GM19397 (cell line): ENCODE measurements around the gene TRIM44.
"Not testable (repeated sequence)": the region's sequence is repeated elsewhere in the genome, so short reads cannot be mapped to it uniquely, and the experiment has no call there.

Experiments
- ATAC-seq: cut with Tn5 transposase; IDR thresholded peaks from one replicate; pipeline ENCODE4 v1.9.1; 2021; ENCODE audit warnings: mild to moderate bottlenecking, moderate library complexity; ENCODE audit not compliant: unreplicated experiment

Gene TRIM44

GRCh38 chr11:35632301-35632700 lies 30.3 kb upstream of the TRIM44 start:
- ATAC-seq = no peak

GRCh38 chr11:35633827-35634423 lies 28.6 kb upstream of the TRIM44 start:
- no peak for ATAC-seq

DNA sequence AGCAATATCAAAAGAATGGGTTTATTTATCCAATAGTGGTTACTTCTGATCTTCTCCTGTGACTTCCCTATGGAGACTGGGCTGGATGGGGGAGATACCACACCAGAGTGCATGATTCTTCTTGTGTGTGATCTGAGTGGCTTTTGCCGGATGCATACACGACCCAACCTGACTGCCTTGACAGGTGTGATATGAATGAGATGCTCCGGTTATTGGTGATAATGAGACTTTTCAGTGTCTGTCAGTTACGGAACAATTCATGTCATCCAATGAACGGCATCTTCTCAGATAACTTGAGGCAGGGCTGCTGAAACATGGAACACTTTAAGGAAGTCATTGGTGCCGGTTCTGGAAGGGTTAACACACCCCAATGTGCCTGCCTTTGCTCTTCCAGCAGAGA lies 26.6 kb upstream of the TRIM44 start:
- ATAC-seq = no peak

DNA sequence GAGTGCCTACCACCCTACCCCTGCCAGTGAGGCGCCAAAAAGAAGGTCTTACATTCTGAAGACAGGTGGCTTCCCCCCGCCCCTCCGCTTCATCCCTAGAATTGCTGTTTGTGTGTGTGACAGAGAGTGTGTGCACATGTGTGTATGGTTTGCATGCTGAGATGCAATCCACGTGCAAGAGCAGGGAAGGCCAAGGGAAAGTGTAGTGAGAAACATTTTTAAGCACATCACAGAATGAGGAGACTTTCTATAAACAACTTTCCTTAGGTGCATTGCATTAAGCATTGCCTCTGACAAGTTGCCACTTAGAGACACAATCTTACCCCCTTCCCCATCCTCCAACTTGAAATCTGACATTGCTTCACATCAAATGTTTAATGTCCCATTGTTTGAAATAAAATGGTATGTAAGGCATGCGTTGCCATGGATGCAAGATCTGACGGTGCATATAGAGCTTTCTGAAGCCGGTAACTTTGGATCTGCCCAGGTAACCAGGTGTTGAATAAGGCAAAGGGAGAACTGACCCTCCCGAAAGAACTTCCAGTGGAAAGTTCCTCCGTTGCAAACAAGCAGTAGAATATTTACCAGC lies 22.9 kb upstream of the TRIM44 start:
- ATAC-seq = no peak

DNA sequence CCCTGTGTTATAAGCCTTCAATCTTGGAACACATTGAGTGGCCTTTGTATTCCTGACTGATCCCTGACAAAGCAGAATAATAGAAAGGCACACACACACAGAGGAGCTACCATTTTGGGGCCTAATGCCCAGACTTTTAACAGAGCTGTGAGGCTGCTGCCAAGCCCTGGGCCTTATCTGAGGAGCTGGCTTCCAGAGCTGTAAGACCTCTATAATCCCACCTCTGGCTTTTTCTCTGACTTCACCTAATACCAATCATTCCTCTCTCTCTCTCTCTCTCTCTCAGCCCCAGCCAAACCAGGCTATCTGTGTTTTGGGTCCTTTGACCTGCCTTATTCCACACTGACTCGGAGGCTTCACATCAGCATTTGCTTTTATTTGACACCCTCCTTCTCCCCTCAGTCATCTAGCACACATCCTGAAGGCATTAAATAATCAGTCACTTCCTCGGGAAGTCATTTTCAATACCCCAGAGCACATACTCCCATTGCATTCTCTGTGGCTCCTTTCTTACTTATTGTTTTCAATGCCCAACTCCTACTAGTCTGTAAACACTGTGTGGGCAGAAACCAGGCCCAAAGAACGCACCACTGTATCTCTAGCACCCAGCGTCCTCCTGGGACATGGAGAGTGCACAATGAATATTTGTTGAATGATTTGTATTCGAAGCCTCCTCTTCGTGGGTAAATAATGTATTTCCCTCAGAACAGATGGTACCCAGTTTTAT lies 21.2 kb upstream of the TRIM44 start:
- ATAC-seq = no peak

DNA sequence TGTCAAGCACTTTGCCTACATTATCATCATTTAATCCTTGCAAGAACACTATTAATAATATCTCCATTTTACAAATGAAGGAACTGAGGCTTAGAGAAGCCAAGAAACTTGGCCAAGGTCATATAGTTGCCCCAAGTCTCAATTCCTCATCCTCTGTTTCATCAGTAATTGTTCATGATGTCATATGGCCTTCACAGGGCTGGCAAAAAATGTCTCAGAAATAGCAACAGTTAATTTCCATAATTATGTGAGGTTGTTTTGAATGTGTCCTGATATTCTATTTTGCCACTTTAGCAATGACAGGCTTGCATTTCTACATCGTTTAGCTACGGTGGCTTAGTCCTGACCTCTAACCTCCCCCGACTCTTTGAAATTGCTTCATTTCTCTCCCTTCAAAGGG lies 20.6 kb upstream of the TRIM44 start:
- ATAC-seq = no peak

DNA sequence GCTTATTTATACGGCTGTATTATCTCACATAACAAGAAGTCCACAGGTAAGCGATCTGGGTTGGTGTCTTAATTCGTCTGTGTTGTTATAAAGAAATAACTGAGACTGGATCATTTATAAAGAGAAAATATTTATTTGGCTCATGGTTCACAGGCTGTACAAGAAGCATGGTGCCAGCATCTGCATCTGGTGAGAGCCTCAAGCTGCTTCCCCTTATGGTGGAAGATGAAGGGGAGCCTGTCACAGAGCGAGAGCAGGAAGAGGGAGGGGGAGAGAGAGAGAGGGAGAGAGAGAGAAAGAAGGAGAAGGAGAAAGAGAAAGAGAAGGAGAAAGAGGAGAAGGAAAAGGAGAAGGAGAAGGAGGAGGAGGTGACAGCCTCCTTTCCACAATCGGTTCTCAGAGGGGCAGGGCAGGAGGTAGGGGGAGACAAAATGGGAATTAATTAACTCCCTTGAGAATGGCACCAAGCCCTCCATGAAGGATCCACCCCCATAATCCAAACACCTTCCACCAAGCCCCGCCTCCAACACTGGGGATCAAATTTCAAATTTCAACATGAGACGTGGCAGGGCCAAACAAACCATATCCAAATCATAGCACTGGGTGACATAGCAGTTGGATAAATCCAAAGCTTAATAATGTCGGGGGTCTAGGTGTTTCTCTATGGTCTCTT lies 15.0 kb upstream of the TRIM44 start:
- no peak for ATAC-seq

- no peak for ATAC-seq
Observed at GRCh38 chr11:35650006-35650405, 12.6 kb upstream of the TRIM44 start.

DNA sequence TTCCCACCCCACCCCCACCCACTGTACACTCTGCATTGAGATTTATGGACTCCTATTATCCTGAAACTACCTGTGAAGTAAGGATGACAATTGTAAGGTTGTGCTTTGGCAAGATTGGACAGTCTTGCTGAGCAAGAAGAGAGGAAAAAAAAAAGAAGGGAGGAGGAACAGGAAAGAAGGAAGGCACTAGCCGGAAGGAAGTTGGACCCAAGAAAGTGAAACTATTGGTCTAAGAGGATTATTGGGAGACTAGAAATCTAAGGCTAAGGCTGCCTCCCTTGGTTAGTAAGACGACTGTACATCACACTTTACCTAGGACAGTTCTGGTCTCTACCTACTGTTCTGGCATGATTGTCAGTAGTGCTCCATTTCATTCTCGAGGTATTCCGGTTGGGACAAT lies 12.1 kb upstream of the TRIM44 start:
- ATAC-seq = no peak

- no peak for ATAC-seq
Observed at GRCh38 chr11:35651263-35651662, 11.3 kb upstream of the TRIM44 start.

GRCh38 chr11:35652786-35653185 lies 9.8 kb upstream of the TRIM44 start:
- not testable (repeated sequence) for ATAC-seq

GRCh38 chr11:35654711-35655110 lies 7.9 kb upstream of the TRIM44 start:
- ATAC-seq = no peak

GRCh38 chr11:35655254-35655653 lies 7.3 kb upstream of the TRIM44 start:
- no peak for ATAC-seq

GRCh38 chr11:35655856-35656255 lies 6.7 kb upstream of the TRIM44 start:
- ATAC-seq = no peak

- ATAC-seq = no peak
Observed at GRCh38 chr11:35658020-35658948, 4.3 kb upstream of the TRIM44 start.

GRCh38 chr11:35661534-35661933 lies 1.0 kb upstream of the TRIM44 start:
- no peak for ATAC-seq

DNA sequence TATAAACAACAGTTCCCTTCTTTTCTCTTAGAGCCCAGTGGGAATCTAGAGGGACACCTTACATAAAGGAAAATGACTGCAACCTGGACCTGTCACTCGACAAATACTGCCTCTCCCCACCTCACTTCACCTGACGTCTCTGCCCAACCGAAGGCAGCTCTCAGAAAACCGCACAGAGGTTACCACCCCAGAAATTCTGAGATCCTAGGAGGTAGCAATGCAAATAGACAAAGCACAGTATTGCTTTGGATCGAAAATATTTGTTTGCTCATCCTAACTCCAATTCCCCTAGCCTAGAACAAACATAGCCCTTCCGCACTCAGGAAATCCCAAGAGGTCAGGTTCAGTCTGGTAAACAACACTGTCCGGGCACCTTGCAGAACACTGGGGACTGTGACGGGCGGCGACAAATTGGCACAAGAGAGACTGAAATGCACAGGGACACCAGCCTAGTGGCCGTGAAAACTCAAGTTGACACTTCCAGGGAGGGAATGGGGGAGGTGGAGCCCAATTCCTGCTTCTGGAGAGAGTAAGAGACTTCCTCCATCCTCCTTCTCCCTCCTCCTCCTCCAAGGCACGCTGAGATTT lies 420 bp upstream of the TRIM44 start:
- ATAC-seq = peak; percentile 35

GRCh38 chr11:35663408-35663702 lies 780 bp downstream of the TRIM44 start:
- ATAC-seq = no peak

GRCh38 chr11:35664977-35665441 lies 2.4 kb downstream of the TRIM44 start:
- no peak for ATAC-seq

DNA sequence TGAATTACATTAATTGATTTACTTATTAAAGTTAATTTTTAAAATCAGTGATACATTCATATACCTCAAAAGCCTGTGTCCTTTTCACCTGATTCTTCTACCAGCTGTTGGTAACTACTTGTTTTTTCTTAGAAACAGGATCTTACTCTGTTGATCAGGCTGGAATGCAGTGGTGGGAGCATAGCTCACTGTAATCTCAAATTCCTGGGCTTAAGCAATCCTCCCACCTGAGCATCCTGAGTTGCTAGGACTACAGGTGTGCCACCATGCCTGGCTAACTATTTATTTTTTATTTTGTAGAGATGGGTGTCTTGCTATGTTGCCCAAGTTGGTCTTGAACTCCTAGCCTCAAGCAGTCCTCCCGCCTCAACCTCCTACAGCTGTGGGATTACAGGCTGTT lies 4.7 kb downstream of the TRIM44 start:
- no peak for ATAC-seq

- not testable (repeated sequence) for ATAC-seq
Observed at GRCh38 chr11:35668350-35668749, 5.8 kb downstream of the TRIM44 start.
